GM21381 (cell line): ENCODE data around the gene SOX13.

Experiments
- ATAC-seq: cut with Tn5 transposase; IDR thresholded peaks from one replicate; pipeline ENCODE4 v1.9.1; 2021; ENCODE audit warnings: mild to moderate bottlenecking, moderate library complexity; ENCODE audit not compliant: unreplicated experiment

SOX13 gene

DNA sequence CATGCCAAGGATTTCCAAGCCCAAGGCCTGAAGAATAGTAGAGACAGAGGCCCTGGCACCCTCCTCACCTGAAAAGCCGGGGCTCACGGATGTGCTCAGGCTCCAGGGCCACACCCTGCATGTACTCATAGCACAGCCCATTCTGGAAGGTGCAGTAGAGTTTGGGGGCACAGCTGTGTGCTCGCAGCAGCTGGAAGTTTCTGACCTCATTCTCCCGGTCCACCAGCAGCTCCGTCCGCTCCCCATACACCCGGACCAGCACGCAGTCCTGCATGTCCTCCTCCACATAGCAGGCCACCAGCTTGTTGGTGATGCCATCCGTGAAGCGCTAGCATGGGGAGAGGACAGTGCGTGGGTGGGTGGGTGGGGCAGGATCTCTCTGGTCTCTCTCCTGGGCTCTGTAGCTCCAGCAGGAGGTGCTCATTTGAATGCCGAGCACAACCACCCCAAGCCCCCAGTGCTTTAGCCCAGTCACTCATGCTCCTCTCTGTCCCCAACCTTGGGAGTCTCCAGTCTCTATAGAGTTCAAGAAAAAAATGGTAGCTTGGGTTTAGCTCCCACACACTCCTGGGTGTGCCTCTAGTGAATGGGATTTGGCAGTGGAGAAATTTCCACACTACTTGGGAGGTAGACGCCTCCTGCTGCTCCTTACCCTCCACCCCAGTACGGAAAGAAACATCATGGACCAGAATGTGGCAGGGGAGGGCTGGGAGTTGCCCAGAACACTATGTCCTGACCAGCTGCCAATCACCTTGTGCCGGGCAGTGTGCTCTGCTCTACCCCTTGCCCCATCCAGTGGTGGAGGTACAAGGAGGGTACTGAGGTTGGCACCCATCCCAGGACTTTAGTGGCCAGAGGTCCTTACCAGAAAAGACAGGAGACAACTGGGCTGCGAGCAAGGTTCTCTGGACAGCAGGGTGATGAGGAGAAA, 77.0 kb downstream of the SOX13 start:
- no peak for ATAC-seq

DNA sequence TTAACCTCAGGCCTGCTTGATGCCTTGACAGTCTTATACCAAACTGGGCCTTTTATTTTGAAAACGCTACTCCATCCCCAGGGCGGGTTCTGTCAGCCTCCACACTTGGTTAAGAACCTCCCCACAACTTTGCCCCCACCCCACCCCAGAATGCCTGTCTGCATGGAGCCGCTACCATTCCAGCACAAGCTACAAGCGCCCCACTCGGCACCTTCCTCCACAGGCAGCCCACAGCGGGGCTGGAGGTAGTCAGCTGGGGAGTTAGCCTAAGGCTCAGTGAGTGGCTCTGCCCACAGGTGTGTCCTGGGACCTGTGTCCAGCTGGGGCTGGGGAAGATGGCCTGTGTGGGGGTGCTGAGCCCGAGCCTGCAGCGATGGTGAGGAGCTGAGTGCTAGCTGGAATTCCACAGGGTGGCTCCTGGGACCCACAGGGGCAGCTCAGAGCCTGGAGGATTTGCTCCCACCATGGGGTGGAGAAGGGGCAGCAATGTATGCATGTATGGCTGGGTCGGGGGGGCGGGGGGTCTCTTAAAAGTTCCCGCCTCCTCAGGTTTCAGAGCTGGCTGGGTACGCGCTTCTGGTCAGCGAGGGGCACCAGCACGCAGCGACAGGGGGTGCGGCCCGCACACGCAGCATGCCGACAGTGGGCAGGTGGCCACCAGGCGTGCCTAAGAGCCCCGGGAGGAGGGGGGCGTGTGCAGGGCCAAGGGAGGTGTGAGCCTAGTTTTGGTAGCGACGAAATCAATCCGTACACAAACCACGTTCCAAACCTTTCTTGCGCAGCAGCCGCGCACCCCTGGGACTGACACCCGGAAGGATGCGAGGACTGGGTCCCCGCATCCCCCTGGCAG, 78.0 kb downstream of the SOX13 start:
- no peak for ATAC-seq

DNA sequence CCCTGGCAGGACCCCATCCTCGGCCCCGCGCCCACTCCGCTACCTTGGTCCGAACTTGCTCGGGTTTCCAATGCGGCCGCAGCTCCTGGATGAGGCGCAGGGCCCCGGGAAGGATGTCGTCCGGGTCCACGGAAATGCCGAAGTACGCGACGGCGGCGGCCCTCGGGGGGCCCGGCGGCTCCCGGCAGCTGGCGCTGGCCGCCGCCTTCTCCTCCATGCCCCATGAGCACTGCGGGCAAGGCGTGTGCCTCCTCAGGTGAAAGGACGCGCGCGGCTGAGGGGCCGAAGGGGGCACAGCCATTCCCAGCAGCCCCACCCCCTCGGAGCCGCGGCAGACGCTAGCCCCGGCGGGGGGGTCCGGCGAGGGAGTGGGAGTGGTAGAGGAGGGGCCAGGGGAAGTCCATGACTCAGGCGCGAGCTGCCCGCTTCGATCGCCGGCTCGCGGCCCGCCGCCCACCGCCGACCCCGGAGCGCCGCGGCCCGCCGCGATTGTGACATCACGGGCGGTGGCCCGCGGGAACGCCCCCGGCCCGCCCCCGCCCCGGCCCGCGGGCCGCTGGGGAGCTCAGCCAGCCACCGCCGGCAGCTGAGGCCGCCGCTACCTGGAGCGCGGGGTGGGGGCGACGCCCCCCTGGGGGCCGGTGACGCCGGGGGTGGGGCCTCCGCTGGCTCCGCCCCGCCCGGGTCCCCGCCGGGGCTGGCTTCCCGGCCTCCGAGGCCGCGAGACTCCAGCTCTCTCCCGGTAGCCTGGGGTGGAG, 78.8 kb downstream of the SOX13 start, which contains the start of gene ETNK2:
TSS of gene ETNK2 (minus strand) at position 493 of the 758 bp plus-strand sequence. CDS start at position 301, 192 bp downstream.
- no peak for ATAC-seq

DNA sequence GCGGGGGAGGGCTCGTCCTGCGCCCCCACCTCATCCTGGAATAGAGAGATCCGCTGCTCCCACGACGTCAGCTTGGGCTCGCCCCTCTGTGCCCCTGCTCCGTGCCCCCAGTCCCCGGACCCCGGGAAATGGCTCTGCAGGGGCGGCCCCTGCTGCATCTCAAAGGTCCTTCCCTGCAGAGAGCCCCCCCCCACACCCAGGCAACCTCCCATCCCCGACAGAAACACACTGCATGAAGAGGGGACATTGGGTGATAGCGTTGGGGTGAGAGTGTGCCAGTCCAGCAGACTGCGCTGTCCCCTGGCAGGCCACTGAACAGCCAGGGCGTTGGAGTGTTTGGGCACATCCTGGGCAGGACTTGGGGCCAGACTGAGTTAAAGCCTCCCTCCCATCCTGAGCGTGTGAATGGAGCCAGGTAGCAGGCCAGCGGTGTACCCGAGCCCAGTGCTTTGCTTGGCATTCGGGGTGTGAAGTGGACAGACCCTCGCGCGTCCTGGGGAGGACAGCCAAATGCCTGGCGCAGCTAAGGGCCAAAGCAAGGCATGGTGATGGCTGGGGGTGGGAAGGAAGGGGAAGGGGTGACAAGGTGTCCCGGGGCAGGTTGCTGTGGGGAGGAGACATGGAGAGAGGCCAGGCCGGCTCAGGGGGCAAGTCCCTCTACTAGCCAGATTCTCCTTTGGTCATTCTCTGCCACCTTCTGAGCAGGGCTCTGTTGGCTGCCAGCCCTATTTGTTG, 79.6 kb downstream of the SOX13 start:
- no peak for ATAC-seq

DNA sequence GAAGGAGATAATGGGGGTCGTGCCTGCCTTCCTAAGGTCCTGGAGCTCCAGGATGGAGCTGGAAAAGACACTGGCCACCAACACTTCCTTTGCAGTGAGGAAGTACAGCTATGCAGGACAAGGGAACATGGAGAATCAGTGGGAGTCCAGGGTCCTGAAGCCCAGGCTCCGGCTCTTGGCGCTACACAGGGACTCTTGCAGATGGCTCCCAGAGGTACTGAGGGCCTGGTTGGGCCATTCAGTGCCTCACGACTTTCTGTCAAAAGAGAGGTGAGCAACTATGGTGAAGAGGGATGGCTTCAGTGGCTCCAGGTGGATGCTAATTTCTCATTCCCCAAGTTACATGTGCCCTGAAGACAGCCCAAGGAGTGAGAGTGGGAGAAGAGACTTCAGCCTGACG, 80.8 kb downstream of the SOX13 start:
- ATAC-seq, result no peak

DNA sequence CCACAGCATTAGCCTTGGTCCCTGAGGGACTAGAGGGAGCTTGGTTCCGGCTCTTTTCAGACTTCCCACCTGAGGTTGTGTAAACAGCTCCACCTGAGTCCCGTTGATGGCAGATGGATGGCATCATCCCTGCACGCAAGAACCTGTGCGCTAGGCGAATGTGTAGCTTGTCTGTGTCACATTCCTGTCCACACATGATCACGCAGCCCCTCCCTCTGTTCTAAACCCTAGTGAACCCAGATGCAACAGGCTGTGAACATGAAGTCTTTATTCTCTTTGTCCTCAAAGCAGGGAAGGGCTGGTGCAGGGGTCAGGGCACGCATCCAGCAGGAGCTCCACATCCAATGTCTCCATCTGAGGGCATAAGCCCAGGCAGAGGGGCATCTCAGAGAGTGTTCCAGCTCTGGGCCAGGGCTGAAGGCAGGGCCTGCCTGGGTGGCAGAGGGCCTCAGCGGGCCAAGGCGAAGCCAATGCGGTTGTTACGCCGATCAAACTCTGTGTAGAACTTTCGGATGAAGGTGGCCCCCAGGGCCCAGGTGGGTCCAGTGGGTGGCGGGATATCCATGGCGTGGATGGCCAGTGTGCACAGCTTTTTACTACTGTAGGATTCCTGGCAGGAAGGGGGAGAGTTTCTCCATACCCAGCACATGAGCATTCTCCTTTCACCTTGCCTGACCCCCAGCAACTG, 81.8 kb downstream of the SOX13 start:
- no peak for ATAC-seq

DNA sequence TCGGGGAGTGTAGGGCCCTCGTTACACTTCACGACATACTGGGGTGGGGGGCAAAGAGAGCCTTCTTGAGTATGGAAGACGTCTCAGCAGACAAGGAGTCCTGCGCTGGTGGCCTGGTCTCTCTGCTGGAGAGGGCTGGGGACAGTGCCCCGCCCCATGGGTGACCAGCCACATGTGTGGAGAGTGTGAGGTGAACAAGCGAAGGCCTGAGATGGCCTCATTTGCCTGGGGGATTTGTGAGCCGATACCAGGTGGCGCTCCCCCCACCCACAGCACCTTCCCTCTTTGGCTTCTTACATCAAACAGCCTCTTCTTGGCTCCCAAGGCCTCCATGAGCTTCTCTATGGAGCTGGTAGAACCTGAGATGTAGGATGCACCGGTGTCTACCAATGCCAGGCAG, 83.0 kb downstream of the SOX13 start:
- ATAC-seq, result no peak

DNA sequence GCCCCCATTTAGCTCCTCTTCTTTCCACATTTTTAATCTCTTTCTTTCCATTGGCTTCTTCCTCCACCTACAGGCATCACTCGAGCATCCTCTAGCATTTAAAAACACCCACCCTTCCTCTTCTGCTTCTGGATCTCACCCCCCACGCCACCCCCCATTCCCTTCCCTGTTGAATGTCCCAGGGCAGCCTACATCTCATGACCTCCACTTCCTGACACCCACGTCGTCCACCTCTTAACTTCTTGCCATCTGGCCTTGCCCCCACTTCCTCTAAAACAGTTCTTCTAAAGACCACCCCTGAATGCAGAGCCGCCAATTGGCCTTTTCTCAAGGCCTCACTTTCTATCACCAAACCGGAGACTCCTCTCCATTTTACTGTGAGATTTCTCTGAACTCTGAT, 85.0 kb downstream of the SOX13 start:
- ATAC-seq, result no peak

DNA sequence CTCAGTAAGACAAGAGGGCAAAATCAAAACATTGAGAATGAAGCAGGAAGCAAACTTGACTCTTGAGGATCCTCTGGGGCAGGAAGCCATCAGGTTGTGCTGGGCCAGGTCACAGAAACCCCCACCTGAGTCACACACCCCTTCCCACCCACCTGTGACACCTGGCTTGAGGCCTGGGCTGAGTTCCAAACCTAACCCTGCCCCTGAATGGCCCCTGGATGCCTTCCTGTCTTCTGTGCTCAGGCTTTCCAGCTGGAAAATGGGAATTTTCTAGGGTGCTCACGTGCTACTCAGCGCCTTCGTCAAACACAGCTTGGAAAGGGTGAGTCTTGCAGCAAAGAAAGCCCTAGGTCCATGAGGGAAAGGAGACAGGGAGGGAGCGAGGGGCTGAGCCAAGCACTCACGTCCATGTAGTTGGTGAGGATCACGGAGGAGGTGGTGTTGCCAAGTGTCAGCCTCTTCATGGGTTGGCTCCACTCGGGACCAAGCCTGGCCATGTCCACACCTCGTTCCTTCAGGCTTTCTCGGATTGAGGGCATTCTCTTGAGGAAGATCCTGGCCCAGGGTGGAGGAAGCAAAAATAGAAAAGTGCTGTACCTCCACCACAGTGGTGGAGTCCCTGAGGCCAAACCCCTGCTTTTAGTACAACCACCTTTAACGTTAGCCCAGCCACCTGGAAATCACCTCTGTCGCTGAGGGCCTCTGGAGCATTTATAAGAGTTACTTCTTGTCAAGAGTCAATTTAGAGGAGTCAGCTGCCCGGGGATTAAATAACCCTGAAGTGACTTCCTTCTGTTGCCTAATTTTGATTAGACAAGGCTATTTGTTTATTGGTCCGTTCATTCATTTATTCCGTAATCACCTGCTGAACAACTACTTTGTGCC, 88.9 kb downstream of the SOX13 start:
- ATAC-seq, result no peak

DNA sequence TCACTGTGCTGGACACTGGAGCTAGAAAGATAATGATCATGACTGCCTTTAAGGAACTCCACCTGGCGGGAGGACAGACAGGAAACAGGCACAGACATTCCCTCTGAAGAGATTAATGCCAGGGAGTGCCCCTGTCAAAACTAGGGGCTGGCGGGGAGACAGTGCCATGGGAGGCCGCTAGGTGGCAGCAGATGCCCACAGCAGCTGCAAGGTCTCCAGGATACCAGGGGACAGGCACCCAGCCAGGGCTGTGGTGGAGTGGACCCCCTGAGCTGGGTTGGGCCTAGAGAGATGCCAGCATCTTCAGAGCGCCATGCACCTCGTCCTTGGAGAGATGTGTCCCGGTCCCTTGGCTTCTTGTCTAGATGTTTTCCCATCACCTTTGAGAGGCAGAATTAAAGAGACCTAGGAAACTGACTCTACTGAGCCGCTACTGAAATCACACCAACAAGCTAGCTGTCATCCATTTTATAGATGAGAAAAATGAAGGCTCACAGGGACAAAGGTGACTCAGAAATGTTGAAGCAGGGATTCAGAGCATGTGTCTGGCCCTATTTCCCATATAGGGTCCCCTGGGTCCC, 89.7 kb downstream of the SOX13 start:
- ATAC-seq, result no peak

DNA sequence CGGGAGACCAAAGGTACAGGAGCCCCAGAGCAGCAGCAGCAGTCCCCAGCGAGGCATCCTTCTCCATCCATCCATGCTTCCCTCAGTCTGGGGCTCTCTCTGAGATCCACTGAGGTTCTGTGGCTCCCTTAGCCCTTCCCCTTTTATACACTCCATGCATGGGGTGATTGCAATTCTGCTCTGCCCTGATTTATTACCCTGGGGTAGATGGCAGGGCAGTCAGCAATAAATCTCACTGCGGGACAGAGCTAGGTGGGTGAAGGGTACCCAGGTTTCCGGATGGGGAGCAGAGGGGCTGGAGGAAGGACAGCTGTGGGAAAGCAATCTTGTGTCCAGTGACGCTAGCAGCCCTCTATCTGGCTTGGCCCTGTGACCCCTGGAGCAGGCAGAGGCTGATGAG, 93.3 kb downstream of the SOX13 start, which contains the start of gene REN:
TSS of gene REN (minus strand) at position 119 of the 400 bp plus-strand sequence. CDS start at position 75, 44 bp downstream.
- no peak for ATAC-seq

DNA sequence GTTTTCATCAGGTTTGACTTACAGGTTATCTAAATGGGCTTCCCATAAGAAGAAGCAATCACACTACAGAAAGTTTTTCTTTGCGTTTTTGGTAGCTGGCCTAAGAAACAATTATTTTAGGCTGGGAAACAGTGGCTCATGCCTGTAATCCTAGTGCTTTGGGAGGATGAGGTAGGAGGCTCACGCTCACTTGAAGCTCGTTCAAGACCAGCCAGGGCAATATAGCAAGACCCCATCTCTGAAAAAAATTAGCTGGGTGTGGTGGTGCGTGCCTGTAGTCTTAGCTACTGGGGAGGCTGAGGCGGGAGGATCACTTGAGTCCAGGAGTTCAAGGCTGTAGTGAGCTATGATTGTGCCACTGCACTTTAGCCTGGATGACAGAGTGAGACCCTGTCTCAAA, 94.8 kb downstream of the SOX13 start:
- no peak for ATAC-seq

DNA sequence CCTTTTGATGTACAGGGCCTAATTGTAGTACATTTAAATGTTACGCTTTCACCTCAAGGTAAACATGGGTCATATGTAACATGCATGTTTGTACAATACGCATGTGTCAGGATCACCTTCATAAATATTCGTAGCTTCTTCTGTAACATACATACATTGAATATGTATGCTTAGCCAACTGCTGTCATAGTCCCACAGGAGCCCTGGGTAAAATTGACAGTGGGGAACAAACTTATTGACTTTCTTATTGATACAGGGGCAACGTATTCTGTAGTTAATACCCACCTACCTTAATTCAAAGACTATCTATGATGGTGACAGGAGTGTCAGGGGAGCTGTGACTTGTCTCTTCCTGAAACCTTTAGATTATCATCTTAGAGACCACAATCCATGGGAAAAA, 96.9 kb downstream of the SOX13 start:
- no peak for ATAC-seq

DNA sequence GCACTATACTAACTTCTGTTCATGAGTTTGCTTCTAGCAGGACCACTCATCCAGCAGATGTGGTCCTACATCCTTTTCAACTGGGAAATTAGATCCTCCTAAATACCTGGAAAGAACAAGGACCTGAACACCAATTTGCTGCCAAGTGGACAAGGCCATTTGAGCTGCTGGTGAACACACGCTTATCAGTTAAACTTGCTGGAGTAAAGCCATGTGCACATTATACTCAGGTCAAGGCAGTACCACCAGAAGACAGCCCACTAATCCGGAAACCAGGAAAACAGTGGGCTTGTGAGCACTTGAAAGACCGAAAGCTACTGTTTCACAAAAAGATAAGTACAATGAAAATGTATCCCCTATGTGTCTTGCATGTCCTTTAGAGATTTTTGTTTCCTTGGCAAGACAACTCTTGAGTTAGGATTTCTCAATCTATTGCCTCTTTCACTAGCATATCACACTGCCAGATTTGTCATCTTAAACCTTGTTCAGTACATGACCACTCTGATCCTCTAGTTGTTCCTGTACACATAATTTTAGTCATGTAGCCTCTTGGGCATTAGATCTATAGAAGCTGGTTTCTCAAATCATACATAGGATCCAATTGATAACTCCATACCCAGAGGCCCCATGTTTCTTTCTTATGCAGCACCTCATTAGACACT, 97.7 kb downstream of the SOX13 start:
- no peak for ATAC-seq

DNA sequence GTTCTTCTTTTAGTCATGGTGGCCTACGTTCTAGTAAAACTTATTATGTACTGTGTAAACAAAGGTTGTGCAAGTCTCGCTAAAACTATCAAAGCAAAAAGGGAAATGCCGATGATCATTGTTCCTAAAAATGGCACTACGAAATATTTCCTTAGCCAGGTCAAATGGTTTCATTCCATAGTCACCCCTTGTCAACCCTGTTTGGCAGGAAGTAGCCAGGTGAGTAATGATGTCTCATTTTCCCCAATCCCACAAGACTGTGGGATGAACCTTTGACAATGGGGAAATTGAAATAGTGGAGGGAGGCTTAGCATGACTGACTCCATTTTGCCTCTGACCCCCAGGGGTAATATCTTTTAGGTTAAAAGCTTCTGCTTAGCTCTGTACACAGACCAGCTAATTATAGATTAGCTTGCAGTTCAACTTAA, 98.8 kb downstream of the SOX13 start:
- ATAC-seq, result no peak

DNA sequence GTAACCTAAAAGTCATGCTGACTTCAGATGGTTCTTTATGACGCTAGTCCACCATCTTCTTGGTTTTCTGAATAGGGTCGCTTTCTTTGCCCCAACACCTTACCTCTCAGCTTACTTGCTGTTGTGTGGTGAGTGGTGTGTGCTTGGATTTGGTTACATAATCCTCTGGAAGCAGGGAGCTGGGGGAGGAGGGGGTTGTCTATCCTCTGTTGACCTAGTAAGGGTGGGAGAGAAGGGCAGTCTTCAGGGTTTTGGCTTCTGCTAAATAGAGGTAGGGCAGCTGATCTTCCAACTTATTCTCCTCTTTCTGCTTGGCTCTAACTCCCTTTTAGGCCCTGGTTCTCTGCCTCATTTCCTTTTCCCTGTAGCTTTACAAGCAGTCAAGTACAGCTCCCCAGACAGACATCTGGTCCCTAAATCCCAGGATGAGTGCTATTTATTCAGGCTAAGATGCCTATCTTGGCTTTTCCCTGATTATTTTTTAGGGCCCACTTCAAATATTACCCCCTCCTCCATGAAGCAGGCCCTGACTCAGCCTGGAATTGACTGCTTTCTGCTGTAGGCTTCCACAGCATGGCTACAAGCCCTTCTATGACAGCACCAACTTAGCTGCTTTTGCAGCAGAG, 99.6 kb downstream of the SOX13 start:
- no peak for ATAC-seq

DNA sequence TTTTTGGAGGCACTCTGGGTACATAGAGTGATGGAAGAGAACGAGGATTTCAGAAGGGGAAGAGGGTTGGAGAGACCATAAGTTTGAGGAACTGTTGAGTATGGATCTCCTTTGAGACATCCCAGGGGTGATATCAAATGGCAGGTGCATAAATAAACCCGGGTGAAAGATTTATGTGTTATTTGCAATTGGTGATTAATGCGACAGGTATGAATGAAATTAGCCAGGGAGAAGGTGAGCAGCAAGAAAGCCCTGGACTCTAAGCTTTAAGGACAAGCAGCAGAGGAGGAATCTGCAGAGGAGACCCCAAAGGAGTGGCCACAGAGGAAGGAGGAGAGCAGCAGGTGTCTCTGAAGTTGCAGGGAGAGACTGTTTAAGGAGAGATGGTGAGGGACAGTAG, 102.0 kb downstream of the SOX13 start:
- ATAC-seq, result no peak
